ENCODE data around the gene MDH2.

DNA sequence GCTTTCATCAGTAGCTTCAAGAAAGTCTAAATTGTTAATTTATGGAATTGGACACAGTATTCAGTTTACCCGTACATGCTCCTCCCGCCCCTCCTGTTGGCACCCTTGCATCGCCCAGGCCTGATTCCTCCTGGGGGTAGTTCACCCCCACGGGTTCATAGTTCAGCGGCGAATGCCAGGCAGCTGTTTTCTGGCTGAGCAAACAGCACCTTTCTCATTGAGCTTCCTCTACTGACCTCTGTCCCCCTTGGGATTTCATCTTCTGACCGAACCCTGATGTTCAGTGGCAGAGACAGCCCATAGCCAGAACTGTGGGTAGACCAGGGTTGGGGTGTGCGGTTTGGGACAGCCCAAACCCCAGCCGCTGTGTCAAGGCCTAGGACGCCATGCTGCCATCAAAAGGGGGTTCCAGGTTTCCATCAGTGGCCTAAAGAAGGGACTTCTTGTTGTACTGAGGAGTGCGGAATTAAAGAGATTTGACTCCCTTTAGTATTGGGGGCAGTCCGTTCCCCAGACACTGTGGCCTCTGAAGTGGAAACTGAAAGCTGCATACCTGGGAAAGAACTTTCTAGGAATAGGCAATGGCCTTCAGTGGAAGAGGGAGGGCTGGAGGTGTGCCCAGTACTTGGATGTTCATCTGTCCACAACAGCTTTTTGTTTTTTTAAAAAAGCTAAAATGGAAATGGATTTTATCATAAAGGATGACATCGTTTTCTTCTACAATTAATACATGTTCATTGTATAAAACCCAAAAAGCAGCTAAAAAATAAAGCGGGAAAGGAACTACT, 19.0 kb downstream of the MDH2 start:
- TF ChIP-seq, protein P1, sequence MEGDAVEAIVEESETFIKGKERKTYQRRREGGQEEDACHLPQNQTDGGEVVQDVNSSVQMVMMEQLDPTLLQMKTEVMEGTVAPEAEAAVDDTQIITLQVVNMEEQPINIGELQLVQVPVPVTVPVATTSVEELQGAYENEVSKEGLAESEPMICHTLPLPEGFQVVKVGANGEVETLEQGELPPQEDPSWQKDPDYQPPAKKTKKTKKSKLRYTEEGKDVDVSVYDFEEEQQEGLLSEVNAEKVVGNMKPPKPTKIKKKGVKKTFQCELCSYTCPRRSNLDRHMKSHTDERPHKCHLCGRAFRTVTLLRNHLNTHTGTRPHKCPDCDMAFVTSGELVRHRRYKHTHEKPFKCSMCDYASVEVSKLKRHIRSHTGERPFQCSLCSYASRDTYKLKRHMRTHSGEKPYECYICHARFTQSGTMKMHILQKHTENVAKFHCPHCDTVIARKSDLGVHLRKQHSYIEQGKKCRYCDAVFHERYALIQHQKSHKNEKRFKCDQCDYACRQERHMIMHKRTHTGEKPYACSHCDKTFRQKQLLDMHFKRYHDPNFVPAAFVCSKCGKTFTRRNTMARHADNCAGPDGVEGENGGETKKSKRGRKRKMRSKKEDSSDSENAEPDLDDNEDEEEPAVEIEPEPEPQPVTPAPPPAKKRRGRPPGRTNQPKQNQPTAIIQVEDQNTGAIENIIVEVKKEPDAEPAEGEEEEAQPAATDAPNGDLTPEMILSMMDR (IDR thresholded peaks at IDR 0.05; ENCODE audit: low read depth, low read length, poor library complexity, severe bottlenecking): no peak
- TF ChIP-seq EZH2phosphoT487 (IDR thresholded peaks at IDR 0.05; ENCODE audit: borderline replicate concordance, low read length): no peak

Data from DOHH2 (cell line).